ENCODE results near the gene BNC2.

- TF ChIP-seq POLR2A (IDR thresholded peaks at IDR 0.05; ENCODE audit: low read length) (no peak), GATA1 (IDR thresholded peaks at IDR 0.05; ENCODE audit: low read depth, low read length) (no peak)
These were observed 354.6 kb downstream of the BNC2 start for GRCh38 chr9:16515879-16516301.
